Vagina (tissue), 2 donors: ENCODE measurements around the gene FRMD4A.

Experiments
- POLR2AphosphoS5 ChIP-seq, 2 donors: sonication (generic); formaldehyde crosslinking; IDR thresholded peaks; one replicate each; pipeline ENCODE4 v1.9.0; 2017; ENCODE audit warnings: antibody characterized with exemption in 2 of 2, mild to moderate bottlenecking in 2 of 2, low read depth in 1 of 2; ENCODE audit not compliant: insufficient read depth in 1 of 2
- TF ChIP-seq, protein P1 (sequence below), 3 experiments: fragments of 450-650 bp in 2 of 3; fragments of 200-600 bp in 1 of 3; sonication (generic) in 1 of 3; IDR thresholded peaks; one replicate each; pipeline ENCODE4 v1.5.1; 2017 to 2019; ENCODE audit warnings: antibody characterized with exemption in 3 of 3, mild to moderate bottlenecking in 2 of 3, moderate library complexity in 2 of 3

DNA sequence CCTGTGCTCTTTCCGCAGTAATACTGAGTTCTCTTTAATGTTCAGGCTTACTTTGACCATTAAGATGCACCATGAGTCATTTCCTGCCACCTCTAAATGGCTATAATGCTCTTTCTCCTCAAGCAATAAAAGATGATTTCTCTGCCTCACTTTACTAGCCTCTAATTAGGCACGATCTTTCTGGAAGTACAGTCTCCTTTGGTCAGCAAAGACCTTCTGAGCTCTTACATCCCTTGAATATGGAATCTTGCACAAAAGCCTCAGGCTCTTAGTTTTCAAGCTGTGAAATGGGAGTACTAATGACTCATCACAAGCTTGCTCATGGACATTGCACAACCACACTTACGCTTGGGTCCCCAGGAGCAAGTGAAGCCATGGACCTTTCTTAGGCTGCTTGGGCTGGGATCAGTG lies 85.9 kb downstream of the FRMD4A start:
- TF ChIP-seq, protein P1, sequence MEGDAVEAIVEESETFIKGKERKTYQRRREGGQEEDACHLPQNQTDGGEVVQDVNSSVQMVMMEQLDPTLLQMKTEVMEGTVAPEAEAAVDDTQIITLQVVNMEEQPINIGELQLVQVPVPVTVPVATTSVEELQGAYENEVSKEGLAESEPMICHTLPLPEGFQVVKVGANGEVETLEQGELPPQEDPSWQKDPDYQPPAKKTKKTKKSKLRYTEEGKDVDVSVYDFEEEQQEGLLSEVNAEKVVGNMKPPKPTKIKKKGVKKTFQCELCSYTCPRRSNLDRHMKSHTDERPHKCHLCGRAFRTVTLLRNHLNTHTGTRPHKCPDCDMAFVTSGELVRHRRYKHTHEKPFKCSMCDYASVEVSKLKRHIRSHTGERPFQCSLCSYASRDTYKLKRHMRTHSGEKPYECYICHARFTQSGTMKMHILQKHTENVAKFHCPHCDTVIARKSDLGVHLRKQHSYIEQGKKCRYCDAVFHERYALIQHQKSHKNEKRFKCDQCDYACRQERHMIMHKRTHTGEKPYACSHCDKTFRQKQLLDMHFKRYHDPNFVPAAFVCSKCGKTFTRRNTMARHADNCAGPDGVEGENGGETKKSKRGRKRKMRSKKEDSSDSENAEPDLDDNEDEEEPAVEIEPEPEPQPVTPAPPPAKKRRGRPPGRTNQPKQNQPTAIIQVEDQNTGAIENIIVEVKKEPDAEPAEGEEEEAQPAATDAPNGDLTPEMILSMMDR (IDR thresholded peaks at IDR 0.05), result no peak
- TF ChIP-seq POLR2AphosphoS5 (IDR thresholded peaks at IDR 0.05; ENCODE audit: insufficient read depth in 1 of 2, low read depth in 1 of 2), result no peak
